Panc1 (cell line): Measurements from ENCODE around the gene FNDC11.

Experiments used
- TF ChIP-seq, protein P1 (sequence below): fragments of 450-650 bp; IDR thresholded peaks from 2 replicates; pipeline ENCODE4 v1.5.1; 2017; ENCODE audit warnings: mild to moderate bottlenecking
- TF ChIP-seq, protein P2 (sequence below), 2 experiments: IDR thresholded peaks; 2 replicates each; pipeline ENCODE4 v1.6.1; 2011 to 2012; ENCODE audit warnings: low read depth in 2 of 2, control low read depth in 1 of 2, low read length in 1 of 2, mild to moderate bottlenecking in 1 of 2, moderate library complexity in 1 of 2; ENCODE audit not compliant: insufficient read depth in 1 of 2

DNA sequence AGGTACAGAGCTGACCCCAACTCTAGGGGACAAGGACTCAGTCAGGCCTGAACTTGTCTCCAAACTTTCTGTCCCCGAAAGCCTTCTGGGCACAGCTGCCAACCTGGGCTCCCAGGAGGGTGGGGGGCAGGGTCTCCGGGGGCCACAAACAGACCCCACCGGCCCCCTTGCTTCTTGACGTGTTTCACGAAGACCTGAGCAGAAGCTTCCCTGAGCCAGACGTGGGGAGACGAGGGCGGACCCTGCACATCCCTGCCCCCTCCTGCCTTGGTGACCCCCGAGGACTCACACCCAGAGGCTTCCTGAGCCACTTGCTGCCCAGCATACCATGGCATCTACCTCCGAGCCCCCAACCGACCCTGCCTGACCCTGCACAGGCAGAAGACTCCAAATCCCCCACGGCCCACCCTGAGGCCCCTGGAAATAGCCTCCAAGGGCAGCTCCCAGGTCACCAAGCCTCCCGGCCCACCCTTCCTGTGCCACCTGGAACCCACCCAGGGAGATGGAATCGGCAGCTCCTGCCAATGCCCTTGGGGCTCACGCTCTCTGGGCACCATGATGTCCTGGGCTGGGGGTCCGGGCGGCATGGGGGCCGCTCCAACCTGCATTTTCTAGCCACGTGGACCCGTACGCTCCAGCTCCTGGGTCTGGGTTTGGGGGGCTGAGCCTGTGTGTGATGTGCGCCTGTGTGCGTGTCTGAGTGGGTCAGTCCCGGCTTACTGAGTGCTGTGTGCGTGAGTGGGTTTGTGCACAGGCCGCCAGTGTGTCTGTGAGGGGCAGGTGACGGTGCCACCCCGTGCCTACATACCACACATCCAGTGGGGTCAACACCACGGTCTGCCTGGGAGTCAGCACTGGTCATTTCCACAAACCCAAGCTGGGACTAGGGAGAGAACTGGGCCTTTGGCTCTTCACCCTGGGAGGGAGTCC lies 14.3 kb upstream of the FNDC11 start:
- TF ChIP-seq, protein P1, sequence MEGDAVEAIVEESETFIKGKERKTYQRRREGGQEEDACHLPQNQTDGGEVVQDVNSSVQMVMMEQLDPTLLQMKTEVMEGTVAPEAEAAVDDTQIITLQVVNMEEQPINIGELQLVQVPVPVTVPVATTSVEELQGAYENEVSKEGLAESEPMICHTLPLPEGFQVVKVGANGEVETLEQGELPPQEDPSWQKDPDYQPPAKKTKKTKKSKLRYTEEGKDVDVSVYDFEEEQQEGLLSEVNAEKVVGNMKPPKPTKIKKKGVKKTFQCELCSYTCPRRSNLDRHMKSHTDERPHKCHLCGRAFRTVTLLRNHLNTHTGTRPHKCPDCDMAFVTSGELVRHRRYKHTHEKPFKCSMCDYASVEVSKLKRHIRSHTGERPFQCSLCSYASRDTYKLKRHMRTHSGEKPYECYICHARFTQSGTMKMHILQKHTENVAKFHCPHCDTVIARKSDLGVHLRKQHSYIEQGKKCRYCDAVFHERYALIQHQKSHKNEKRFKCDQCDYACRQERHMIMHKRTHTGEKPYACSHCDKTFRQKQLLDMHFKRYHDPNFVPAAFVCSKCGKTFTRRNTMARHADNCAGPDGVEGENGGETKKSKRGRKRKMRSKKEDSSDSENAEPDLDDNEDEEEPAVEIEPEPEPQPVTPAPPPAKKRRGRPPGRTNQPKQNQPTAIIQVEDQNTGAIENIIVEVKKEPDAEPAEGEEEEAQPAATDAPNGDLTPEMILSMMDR = no peak
- TF ChIP-seq, protein P2, sequence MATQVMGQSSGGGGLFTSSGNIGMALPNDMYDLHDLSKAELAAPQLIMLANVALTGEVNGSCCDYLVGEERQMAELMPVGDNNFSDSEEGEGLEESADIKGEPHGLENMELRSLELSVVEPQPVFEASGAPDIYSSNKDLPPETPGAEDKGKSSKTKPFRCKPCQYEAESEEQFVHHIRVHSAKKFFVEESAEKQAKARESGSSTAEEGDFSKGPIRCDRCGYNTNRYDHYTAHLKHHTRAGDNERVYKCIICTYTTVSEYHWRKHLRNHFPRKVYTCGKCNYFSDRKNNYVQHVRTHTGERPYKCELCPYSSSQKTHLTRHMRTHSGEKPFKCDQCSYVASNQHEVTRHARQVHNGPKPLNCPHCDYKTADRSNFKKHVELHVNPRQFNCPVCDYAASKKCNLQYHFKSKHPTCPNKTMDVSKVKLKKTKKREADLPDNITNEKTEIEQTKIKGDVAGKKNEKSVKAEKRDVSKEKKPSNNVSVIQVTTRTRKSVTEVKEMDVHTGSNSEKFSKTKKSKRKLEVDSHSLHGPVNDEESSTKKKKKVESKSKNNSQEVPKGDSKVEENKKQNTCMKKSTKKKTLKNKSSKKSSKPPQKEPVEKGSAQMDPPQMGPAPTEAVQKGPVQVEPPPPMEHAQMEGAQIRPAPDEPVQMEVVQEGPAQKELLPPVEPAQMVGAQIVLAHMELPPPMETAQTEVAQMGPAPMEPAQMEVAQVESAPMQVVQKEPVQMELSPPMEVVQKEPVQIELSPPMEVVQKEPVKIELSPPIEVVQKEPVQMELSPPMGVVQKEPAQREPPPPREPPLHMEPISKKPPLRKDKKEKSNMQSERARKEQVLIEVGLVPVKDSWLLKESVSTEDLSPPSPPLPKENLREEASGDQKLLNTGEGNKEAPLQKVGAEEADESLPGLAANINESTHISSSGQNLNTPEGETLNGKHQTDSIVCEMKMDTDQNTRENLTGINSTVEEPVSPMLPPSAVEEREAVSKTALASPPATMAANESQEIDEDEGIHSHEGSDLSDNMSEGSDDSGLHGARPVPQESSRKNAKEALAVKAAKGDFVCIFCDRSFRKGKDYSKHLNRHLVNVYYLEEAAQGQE (IDR thresholded peaks at IDR 0.05; ENCODE audit: insufficient read depth in 1 of 2, low read depth in 2 of 2, low read length in 1 of 2) = no peak
